Measurements from ENCODE around the gene SLC6A19.

SLC6A19 gene

GRCh38 chr5:1226839-1227581, 25.6 kb downstream of the SLC6A19 start:
- no peak for TF ChIP-seq CTCF (IDR thresholded peaks at IDR 0.05)

GRCh38 chr5:1227667-1228066, 26.3 kb downstream of the SLC6A19 start:
- no peak for TF ChIP-seq CTCF (IDR thresholded peaks at IDR 0.05)

DNA sequence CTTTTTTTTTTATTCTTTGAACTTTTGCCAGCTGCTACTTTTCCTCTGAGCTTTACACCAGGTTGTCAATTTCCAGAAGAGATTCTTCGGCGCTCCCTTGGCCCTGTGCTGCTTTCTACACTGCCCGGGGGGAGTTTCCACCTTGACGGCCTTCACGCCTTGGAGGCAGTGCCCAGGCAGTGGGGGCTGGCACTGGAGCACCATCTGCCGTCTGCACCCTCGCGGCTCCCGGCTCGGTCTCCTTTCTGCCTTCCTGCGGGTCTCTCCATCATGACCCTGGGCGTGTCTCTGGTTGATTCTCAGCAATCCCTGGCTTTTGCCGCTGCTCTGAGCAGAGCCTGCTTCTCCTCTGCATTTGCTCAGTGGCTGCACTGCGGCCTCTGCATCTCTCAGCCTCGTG, 26.7 kb downstream of the SLC6A19 start:
- TF ChIP-seq CTCF (IDR thresholded peaks at IDR 0.05) = no peak

GRCh38 chr5:1229822-1230221, 28.4 kb downstream of the SLC6A19 start:
- TF ChIP-seq CTCF (IDR thresholded peaks at IDR 0.05) = no peak

DNA sequence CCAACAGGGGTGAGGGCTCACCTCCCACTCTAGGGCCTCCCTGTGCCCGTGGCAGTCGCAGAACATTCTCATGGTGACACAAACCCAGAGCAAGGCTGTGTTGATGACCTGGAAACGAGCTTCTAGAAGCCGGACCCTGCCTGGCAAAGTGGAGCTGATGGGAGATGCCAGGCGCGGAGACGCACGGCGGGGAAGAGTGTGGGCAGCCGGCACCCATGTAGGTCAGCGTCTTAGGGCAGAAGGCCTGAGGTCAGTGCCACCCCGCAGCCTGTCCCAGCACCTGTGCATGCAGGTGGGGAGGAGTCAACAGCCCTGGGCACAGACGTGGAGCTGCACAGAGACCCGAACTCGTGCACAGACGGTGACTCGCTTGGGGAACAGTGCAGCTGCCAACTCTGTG, 29.2 kb downstream of the SLC6A19 start:
- no peak for TF ChIP-seq CTCF (IDR thresholded peaks at IDR 0.05)

DNA sequence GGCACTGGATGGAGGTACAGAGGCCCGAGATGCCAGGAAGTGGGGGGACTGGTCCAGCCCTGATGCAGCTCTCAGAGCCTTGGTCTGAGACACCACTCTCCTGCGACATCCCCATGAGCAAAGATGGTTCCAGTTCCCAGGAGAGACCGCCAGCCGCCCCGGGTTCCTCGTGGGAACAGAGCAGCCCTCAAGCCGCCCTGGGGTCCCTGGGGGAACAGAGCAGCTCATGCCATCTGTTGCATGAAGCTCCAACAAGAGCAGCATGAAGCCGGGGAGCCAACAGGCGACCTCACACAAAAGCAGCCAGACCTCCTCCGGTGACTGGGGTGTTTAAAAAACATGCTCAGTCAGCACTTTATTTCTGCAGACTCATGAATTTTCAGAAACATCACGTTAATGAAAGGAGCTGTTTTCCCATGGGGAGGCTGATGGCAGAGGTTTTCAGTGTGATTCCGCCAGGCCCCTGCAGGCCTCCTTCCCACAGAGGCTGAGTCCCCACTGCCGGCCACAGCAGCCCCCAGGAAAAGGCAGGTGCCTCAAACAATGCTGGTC, 30.0 kb downstream of the SLC6A19 start:
- no peak for TF ChIP-seq CTCF (IDR thresholded peaks at IDR 0.05)

- no peak for TF ChIP-seq CTCF (IDR thresholded peaks at IDR 0.05)
These were observed 31.4 kb downstream of the SLC6A19 start for GRCh38 chr5:1232780-1233179.
